Nephron progenitor cell (in vitro differentiated cells): ENCODE results near the gene ZNF556.

Experiments
- DNase-seq: peaks from one replicate; pipeline ENCODE4 v3.0.0; 2021
- H3K27ac Mint-ChIP-seq: 2 replicates; pipeline ENCODE4 v1.8.0; 2021; ENCODE audit warnings: mild to moderate bottlenecking, moderate library complexity, mixed read lengths
- H3K27me3 Mint-ChIP-seq: 2 replicates; pipeline ENCODE4 v1.8.0; 2021; ENCODE audit warnings: mild to moderate bottlenecking, low read depth, mixed read lengths; ENCODE audit not compliant: poor library complexity
- H3K36me3 Mint-ChIP-seq: 2 replicates; pipeline ENCODE4 v1.8.0; 2021; ENCODE audit warnings: low read depth, mixed read lengths
- H3K4me1 Mint-ChIP-seq: 2 replicates; pipeline ENCODE4 v1.8.0; 2021; ENCODE audit warnings: mixed read lengths
- H3K4me3 Mint-ChIP-seq: 2 replicates; pipeline ENCODE4 v1.8.0; 2021; ENCODE audit warnings: mild to moderate bottlenecking, moderate library complexity, mixed read lengths
- H3K9me3 Mint-ChIP-seq: 2 replicates; pipeline ENCODE4 v1.8.0; 2021; ENCODE audit warnings: mild to moderate bottlenecking, moderate library complexity, mixed read lengths
- TF ChIP-seq, protein P1 (sequence below): fragments of 200-600 bp; sonication (generic); IDR thresholded peaks from 2 replicates; pipeline ENCODE4 v1.5.0; 2021; ENCODE audit warnings: antibody characterized with exemption

Gene ZNF556

GRCh38 chr19:2923510-2923909 is 56.4 kb downstream of the ZNF556 start:
- Mint-ChIP-seq H3K9me3 (peaks cover 34% of the 10 kb centered on the region), H3K36me3 (peaks cover 34% of the 10 kb centered on the region), H3K27ac (no peak overlapping the region), H3K4me3 (no peak overlapping the region), H3K27me3 (peaks cover 2% of the 10 kb centered on the region), H3K4me1 (no peaks in the 10 kb centered on the region)
- TF ChIP-seq, protein P1, sequence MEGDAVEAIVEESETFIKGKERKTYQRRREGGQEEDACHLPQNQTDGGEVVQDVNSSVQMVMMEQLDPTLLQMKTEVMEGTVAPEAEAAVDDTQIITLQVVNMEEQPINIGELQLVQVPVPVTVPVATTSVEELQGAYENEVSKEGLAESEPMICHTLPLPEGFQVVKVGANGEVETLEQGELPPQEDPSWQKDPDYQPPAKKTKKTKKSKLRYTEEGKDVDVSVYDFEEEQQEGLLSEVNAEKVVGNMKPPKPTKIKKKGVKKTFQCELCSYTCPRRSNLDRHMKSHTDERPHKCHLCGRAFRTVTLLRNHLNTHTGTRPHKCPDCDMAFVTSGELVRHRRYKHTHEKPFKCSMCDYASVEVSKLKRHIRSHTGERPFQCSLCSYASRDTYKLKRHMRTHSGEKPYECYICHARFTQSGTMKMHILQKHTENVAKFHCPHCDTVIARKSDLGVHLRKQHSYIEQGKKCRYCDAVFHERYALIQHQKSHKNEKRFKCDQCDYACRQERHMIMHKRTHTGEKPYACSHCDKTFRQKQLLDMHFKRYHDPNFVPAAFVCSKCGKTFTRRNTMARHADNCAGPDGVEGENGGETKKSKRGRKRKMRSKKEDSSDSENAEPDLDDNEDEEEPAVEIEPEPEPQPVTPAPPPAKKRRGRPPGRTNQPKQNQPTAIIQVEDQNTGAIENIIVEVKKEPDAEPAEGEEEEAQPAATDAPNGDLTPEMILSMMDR, result no peak
- DNase-seq, result no peak

- Mint-ChIP-seq H3K9me3 (peaks cover 42% of the 10 kb centered on the region), H3K27me3 (no peaks in the 10 kb centered on the region), H3K27ac (no peak overlapping the region), H3K36me3 (peaks cover 36% of the 10 kb centered on the region), H3K4me1 (no peaks in the 10 kb centered on the region), H3K4me3 (no peak overlapping the region)
- TF ChIP-seq, protein P1, result no peak
- DNase-seq, result no peak
Observed at GRCh38 chr19:2926341-2927031, 59.4 kb downstream of the ZNF556 start.

DNA sequence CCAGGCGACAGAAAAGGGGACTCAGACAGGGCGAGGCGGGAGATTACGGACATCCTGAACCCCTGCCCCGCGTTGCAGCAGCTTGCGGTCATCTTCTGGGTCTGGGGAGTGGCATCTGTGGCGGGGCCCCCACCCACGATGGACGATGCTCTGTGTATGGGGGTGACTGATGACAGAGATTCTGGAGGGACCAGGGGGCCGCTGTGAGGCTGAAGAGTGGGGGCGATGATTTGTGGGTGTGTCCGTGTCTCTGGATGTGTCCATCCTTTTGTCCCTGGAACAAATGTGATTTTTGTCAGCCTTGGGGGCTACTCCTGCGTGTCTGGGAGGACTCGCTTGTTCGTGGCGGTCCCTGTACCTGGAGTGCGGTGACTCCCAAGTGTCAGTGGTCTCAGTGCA is 59.9 kb downstream of the ZNF556 start:
- peaks cover 47% of the 10 kb centered on the region for H3K9me3 Mint-ChIP-seq
- H3K27me3 Mint-ChIP-seq, result no peaks in the 10 kb centered on the region
- TF ChIP-seq, protein P1, result no peak
- H3K27ac Mint-ChIP-seq, result no peak overlapping the region
- peaks cover 41% of the 10 kb centered on the region for H3K36me3 Mint-ChIP-seq
- H3K4me3 Mint-ChIP-seq, result no peak overlapping the region
- no peak for DNase-seq
- no peaks in the 10 kb centered on the region for H3K4me1 Mint-ChIP-seq
